HG03460 (cell line): Measurements from ENCODE around the gene FCER1G.

Source experiments
- ATAC-seq: cut with Tn5 transposase; IDR thresholded peaks from one replicate; pipeline ENCODE4 v1.9.1; 2021; ENCODE audit not compliant: unreplicated experiment

Gene FCER1G

DNA sequence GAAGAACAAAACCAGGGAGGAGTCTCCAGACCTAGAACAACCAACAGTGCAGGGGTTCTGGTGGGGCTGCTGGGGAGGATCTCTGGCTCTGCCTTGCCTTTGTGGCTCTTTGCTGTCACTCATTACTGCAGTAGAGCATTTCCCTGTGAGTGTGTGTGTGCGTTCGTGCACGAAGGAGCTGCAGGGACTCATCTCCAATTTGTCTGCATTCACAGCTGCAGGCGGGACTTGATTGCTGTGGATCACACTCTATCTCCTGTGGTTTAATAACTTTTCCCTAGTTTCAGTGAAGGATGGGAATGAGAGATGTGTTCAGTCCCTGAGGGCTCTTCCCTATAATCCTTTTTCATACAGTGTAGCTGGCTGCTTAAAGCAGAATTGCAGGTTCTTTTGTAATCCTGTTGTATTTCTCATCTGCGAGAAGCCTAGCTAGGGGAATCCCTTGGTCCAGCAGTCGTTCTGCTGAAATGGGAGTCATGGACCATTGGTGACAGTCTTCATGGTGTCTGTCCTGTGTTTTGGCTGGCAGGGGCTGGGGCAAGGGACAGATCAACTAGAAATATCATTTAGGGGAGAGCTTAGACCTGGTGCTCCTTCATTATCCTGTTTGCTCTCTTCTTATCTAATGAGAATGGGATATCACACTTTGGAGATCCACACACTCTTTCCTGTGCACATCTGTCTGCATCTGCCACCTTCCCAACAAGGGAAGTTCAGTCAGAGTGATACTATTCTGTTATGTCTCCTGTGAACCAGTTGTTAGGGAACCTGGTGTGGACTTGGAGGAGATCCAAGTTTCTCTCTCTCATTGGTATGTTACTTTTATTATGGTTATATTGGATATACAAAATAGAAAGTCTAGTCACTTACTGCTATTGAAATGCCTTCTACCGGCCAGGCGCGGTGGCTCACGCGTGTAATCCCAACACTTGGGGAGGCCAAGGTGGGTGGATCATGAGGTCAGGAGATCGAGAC, 46.5 kb downstream of the FCER1G start:
- no peak for ATAC-seq

DNA sequence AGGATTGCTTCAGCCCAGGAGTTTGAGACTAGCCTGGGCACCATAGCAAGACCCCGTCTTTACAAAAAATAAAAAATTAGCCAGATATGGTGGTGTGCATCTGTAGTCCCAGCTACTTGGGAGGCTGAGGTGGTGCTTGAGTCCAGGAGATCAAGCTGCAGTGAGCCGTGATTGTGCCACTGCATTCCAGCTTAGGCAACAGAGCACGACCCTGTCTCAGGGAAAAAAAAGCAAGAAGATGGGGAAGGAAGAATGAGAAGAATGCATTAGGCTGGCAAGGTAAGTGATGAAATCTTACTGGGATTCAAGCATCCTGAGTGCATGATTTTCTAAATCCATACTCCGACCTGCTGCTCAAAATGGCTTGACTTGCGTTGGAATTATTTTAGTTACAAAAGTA, 50.2 kb downstream of the FCER1G start:
- no peak for ATAC-seq

DNA sequence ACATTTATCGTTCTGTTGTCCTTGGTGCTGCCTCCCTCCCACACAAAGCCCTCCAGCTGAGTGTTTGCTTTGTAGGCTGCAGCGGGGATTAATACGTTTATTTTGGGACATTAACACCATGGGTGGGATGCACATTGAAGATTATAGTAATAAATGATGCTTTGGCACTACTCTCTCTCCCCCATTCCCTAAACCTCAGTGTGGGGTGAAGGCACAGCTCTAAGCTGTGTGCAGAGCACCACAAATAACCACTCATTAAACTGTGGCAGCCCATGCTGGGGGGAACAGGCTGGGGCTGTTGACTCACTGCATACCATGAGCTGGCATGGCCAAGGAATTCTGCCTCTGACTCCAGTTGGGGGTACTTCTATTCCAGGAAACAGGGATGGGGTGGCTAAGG, 51.1 kb downstream of the FCER1G start:
- ATAC-seq: no peak

DNA sequence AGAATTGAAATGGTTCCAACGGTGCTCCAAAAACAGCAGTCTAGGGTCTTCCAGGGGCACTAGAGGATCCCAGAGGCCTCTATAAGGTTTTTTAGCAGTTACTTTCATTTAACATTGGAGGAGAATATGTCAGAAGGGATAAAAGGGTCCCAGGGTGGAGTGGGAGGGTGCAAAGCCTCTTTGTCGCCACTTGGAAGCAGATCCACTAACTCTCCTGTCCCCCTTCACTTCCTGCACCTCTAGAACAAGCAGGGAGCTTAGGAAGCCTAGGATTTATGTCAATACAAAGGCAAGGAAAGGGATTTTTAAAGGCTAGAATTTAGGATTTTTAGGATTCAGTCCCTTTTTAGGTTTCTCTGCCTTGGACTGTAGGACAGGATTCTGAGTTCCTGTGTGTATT, 51.7 kb downstream of the FCER1G start:
- ATAC-seq: no peak

DNA sequence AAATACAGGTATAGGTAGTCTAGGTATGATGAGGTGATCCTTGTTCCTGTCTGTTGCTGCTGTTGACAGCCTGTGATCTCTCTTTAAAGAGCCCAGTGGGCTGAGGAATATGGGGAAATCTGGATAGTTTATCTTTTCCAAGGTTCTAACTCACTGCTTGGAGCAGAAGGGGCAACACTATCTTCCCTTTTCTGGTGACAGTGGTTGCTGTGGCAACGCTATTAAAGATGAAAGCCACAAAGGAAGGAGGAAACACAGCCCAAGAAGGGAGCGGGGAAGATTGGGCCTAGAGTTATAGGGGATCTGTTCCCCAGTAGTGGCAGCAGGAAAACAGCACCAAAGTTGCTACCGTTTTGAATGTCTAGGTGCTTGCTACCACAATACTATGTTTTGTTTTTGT, 52.2 kb downstream of the FCER1G start:
- no peak for ATAC-seq
